ENCODE results near the gene SZT2.
"Not testable (repeated sequence)": the region's sequence is repeated elsewhere in the genome, so short reads cannot be mapped to it uniquely, and the experiment has no call there.

SZT2 gene

DNA sequence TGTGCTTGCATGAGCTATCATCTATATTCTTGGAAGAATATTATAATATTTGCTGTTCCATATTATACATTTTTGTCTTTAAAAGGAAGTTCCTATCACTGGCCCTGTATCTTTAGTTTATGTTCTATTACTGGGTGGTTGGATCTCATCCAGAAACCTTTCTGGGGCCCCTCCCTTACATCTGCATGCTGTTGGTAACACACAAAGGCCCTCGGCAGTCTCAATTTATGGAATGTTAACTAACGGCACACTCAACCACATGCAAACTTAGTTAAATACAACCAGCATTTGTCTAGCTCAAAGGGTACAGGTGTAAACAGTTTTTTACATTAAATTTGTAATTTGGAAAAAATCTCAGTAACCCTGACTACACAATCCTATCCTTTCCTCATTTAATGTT lies 73.8 kb downstream of the SZT2 start:
- no peak for DNase-seq

DNA sequence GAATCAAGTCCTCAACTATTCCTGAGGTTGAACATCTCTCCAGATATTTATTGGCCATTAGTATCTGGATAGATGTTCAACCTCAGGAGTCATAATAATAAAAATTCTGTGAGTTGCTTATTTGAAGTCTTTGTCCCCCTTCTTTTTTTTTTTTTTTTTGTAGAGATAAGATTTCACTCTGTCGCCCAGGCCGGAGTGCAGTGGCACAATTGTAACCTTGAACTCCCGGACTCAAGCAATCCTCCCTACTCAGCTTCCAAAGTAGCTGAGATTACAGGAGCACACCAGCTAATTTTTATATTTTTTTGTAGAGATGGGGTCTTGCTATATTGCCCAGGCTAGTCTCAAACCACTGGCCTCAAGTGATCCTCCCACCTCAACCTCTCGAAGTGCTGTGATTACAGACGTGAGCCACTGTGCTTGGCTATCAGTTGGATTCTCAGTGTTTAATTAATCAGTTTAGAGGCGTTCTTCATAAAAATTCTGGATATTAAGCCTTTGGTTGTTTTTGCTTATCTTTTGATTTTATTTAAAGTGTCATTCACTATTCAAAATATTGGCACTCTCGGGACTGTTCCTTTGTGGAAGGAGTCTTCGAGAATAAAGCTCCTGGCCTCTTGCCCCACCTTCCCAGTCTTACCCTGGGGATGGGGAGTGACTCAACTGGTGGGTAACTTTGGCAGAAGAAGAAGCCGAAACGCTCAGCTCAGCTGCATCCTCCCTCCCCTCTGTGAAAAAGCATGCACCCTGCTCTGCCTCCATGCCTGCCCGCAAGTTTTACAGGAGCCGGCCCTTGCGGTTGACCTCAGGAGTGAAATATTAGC lies 75.2 kb downstream of the SZT2 start:
- no peak for DNase-seq

GRCh38 chr1:43465505-43466067 lies 75.9 kb downstream of the SZT2 start:
- DNase-seq, result no peak

DNA sequence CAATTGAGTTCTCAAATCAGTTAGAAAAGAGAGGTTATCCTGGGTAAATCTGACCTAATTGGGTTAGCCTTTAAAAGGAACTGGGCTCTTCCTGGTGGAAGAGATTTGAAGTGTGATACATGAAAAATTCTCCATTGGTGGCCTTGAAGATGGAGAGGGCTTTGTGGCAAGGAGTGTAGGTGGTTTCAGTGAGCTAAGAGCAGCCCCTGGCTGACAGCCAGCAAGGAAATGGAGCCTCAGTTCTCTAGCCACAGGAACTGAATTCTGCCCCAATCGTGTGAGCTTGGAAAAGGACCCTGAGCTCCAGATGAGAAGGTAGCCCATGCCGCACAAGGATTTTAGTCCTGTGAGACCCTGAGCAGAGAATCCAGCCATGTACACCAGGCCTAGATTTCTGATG lies 76.7 kb downstream of the SZT2 start:
- no peak for DNase-seq

DNA sequence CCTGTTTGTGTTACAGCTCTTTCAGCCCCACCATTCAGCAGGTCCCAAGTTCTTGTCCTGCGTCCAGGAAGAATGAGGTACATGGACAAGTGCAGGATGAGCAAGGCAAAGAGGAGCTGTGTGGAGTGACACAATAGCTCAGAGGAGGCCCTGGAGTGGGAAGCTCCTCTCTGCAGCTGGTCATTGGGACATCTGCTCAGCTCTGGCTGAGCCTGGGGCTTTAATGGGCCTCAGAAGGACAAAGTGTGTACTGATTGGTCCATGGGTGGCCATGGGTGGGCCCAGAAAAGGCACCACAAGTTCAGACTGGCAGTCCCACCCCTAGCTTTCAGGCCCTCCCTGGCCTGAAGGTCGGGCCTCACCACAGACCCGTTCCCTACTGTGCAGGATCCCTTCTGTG lies 78.7 kb downstream of the SZT2 start:
- no peak for DNase-seq

DNA sequence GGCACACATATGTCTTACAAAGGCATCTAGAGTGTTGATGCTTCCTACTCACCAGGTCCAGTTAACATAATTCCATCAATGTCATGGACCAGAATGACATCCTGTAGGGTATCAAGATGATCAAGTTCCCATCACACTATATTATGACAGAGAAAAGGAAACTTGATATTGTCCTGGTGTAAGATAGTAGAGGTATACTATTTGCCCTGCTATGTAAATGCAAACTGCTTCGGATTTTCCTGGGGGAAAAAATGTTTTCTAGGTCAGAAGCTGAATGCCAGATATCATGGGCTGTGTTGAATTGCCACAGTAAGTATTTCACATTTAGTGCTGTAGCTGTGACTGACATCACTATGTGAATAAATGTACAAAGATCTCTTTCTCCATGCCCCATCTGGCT lies 80.2 kb downstream of the SZT2 start:
- DNase-seq, result no peak

DNA sequence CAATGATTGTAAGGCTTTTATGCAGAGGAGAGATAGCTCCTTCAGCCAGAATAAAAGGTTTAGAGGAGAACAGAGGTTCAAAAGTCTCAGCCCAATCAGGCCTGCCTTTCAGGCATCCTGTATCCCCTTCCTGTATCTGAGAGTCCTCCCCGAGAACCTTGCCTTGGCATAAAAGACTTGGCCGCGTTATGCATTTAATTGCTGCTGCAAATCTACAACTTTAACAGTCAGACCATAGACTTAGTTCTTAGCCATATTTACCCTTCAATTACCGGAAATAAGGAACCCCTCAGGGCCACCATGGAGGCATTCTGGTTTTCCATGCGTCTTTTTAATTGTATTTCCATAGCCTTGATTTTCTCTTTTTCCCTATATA lies 82.4 kb downstream of the SZT2 start:
- DNase-seq, result no peak

- not testable (repeated sequence) for DNase-seq
These were observed 82.9 kb downstream of the SZT2 start for GRCh38 chr1:43472463-43473151.

- no peak for DNase-seq
These were observed 83.8 kb downstream of the SZT2 start for GRCh38 chr1:43473463-43473862.

DNA sequence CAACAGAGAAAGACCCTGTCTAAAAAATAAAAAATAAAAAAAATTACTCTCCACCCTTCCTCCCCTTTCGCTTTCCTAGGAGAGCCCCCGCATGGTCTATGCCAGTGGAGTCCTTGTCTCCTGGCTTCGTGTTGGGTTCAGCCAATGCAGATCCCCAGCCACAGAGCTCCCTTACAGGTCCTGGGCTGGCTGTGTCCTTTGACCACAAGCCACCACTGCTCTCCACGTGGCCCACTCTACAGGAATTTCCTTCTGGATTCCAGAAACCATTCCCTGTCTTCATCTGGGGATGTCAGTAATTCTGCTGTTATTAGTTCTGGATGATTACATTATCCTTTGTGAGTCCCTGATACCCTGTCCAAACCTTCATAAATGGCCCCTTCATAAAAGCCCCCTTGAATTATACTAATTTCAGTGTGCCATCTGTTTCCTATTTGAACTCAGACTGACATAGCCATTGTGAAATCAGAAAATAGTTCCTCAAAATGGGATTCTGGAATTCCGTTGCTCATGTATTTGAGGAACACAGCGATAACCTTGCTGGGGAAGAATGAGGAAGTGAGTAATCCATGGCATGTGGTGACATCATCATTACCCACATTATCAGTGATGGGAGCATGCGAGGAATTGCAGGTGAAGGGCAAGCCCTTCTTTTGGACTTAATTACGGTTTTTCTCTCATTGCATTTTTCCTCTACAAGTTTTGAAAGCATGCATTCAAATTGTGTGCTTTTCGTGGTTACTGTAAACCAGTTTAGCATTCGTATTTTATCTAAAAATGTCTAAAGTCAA lies 86.1 kb downstream of the SZT2 start:
- not testable (repeated sequence) for DNase-seq

GRCh38 chr1:43477716-43478115 lies 88.0 kb downstream of the SZT2 start:
- DNase-seq, result no peak

DNA sequence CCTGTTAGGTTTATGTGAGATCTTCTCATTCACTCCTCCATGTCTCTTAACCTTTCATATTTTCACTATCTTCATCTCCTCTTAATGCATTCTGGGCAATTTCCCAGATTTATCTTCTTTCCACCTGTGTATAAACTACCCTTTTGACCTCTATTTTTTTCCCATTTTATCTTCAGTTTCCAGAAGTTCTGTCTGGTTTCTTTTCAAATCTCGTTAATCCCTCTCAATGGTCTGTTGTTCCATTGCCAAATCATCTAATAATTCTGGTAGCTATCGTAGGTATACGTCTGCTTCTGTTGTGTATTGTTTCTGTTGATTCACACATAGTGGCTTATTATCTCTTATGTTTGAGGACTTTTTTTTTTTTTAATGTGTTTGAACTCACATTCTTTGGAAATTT lies 89.7 kb downstream of the SZT2 start:
- no peak for DNase-seq

GRCh38 chr1:43481491-43481890 lies 91.8 kb downstream of the SZT2 start:
- no peak for DNase-seq

DNA sequence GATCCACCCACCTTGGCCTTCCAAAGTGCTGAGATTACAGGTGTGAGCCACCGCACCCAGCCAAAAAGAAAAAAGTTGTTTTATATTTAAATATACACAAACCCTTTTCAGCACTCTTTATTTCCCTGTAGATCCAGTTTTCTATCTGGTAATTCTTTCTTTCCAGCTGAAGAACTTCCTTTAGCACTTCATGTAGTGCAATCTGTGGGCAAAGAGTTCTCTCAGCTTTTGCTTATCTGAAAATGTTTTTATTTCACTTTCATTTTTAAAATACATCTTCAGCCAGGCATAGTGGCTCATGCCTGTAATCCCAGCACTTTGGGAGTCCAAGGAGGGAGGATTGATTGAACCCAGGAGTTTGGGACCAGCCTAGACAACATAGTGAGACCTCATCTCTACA lies 92.5 kb downstream of the SZT2 start:
- DNase-seq, result no peak

DNA sequence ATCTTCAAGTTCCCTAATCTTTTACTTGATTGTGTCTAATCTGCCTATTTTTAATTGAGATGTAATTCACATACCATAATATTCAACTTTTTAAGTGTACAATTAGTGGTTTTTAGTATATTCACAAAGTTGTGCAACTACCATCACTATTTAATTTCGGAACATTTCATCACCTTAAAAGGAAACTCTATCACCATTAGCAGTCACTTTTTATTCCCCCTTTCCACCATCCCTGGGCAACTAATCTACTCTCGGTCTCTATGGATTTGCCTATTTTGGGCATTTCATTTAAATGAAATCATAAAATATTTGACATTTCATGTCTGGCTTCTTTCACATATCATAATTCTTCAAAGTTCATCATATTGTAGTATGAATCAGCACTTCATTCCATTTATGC lies 94.7 kb downstream of the SZT2 start:
- no peak for DNase-seq

DNA sequence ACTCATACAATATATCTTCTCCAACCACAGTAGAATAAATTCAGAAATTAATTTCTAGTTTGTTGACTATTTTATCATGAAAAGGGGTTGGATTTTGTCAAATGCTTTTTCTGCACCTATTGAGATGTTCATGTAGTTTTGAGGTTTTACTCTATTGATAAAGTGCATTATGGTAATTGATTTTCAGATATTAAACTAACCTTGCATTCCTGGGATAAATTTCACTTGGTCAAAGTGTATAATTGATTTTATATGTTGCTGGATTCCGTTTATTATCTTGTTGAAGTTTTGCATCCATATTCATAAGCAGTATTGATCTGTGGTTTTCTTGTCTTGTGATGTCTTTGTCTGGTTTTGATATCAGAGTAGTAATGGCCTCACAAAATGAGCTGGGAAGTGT lies 98.5 kb downstream of the SZT2 start:
- DNase-seq, result no peak

DNA sequence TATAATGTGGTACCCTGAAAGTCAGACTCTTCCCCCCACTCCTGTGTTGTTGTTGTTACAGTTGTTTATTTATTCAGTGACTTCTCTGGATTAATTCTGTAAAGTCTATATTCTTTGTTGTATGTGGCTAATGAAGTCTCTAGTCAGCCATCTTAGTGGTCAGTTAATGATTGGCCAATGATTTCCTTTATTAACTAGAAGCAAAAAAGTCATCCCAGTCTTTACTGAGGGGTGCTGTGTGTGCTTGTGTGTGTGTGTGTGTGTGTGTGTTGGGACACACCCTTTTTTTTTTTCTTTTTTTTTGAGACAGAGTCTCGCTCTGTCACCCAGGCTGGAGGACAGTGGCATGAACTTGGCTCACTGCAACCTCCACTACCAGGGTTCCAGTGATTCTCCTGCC lies 101.4 kb downstream of the SZT2 start:
- DNase-seq, result no peak

- DNase-seq, result no peak
These were observed 103.1 kb downstream of the SZT2 start for GRCh38 chr1:43492826-43493225.

DNA sequence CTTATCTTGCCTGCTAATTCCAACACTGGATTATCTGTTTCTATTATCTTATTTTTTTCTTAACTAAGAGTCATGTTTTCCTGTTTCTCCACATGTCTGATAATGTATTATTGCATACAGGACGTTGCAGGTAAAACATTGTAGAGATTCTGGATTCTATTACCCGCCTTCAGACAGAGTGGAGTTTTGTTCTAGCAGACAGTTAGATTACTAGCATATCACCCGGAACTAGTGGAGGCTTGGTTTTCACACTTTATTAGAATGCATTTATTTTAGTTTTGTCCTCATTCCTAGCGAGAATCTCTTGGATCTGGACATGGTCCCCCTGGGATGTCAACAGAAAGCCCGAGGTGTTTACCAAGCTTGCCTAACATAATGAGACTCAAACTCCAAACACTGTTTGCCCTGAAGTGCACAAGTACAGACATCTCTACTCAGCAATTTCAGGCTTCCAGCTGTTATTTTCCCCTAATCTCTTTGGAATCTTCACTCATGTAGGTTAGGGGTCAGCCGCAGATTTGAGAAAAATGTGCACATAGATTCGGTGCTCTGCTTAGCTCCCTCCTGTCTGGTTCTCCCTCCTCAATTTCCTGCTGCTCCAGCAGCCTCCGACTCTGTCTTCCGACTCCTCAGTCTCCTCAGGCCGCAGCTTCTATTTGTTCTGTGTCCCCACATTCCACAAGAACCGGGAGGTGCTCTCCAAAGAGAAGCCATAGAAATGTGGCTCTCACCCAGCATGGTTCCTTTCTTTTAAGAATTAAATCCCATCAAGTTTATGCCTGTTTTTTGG lies 104.2 kb downstream of the SZT2 start:
- peak; percentile 66 for DNase-seq

DNA sequence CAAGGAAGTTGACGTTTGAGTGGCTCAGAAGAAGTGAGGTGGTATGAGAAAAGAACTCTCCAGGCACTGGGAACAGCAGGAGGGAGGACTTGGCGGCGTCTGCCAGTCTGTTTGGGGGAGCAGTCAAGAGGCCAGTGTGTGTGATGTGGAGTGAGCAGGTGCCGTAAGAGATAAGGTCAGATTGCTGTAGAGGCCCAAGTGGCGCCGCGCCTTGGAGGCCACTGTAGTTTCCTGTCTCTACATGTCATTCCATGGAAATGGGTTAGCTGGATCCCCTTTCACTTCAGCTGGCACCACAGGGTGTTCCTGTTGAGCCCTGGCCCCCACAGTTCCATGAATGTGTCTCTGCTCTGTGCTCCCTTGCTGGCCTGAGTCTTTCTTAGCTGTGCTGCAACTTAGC lies 105.5 kb downstream of the SZT2 start:
- no peak for DNase-seq

DNA sequence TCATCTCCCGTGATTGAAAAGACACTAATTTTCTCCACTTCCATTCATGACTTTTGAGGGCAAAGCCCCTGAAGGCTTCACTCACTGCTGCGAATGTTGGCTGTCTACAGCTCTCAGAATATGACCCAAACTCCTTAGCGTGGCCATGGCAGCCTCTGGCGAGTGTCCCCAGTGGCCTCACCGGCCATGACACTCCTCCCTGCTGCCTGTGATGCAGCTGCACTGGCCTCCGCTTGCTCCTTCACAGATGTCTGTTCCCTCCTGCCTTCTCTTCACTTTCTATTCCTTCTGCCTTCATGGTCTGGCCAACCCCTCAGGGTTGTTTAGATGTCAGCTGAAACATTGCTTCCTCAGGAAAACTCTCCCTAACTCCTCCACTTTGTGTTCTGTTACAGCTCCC lies 110.2 kb downstream of the SZT2 start:
- no peak for DNase-seq

- DNase-seq, result not testable (repeated sequence)
These were observed 112.1 kb downstream of the SZT2 start for GRCh38 chr1:43501806-43502205.

- DNase-seq, result no peak
These were observed 113.8 kb downstream of the SZT2 start for GRCh38 chr1:43503534-43503933.

Measured in NCI-H2227 treated with DMSO at 0.1 percent for 48 hours (cell line).